ENCODE measurements around the gene CHDH.

DNA sequence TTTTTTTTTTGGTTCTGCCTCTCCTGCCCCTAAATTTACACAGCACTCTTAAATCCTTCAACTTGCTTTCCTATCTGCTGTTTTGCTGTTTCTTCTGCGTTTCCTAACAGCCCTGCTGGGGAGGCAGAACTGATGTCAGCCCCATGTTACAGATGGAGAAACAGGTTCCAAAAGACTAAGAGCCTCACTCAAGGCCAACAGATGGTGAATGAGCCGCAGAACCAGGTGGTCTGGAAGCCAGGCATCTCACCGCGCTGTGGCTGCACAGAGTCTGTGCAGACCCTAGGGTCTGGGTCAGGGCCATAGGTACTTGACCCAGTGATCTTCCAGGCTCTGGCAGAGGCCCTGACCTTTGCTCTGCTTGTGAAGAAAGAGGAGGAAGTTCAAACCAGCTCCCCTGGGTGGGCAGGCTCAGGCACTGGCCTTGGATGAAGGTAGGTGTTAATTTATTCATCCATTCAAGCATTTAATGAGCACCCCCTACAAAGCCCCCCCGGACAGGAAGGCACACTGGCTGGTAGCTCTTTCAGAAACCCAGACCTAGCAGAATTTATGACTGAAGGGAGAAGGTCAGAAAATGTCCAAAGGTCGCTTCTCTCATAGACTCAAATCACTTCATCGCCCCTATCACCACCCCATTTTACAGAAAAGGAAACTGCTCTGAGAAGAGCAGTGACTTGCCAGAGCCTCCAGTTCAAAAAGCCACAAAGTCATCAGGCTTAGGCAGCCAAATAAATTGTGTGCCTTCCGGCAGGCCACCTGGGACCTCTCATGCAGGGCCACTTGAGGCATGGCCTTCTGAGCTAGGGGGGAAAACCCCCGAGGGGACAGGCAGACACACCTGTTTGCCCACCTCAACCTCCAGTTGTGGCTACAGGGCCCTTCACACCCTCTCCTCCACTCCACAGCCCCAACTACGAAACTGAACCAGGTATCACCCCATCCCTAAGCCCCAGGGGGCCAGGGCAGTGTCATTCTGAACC, 2.7 kb downstream of the CHDH start:
- TF ChIP-seq, protein P1, sequence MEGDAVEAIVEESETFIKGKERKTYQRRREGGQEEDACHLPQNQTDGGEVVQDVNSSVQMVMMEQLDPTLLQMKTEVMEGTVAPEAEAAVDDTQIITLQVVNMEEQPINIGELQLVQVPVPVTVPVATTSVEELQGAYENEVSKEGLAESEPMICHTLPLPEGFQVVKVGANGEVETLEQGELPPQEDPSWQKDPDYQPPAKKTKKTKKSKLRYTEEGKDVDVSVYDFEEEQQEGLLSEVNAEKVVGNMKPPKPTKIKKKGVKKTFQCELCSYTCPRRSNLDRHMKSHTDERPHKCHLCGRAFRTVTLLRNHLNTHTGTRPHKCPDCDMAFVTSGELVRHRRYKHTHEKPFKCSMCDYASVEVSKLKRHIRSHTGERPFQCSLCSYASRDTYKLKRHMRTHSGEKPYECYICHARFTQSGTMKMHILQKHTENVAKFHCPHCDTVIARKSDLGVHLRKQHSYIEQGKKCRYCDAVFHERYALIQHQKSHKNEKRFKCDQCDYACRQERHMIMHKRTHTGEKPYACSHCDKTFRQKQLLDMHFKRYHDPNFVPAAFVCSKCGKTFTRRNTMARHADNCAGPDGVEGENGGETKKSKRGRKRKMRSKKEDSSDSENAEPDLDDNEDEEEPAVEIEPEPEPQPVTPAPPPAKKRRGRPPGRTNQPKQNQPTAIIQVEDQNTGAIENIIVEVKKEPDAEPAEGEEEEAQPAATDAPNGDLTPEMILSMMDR (IDR thresholded peaks at IDR 0.05; ENCODE audit: insufficient read depth, low read length, poor library complexity, severe bottlenecking), result no peak
- no peak for TF ChIP-seq EZH2phosphoT487 (conservative IDR thresholded peaks at IDR 0.05; ENCODE audit: low read length)
